ENCODE data around the gene PPP1R2. TPM values are rescaled to one million over a fixed set of nuclear protein-coding genes. Genes with fewer than 3 reads are reported as not detected.
"Not testable (repeated sequence)": the region's sequence is repeated elsewhere in the genome, so short reads cannot be mapped to it uniquely, and the experiment has no call there.

The PPP1R2 gene
- total and polyA plus RNA-seq, 2 donors from 2014 or later: 34.0 to 49.0 TPM

DNA sequence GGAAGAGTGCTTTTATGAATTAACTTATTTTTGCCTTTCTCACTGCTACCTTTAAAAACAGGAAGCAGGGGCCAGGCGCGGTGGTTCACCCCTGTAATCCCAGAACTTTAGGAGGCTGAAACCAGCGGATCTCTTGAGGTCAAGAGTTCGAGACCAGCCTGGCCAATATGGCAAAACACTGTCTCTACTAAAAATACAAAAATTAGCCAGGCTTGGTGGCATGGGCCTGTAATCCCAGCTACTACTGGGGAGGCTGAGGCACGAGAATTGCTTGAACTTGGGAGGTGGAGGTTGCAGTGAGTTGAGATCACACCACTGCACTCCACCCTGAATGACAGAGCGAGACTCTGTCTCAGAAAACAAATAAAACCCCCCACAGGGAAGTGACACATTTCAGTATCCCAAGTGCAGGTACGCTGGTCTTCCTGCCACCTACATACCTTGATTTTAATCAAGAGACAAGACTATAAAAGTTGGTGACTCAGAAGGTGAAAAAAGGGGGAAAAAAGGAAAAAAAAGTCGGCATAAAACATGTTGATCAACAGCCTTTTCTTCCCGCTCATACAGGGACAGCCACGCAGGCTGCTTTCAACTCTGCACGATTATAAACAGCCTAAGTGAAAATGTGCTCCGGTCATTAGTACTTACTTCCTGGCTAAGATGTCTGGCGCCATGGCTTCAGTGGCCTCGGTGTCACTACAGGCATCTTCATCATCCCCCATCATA lies 18.8 kb downstream of the PPP1R2 start:
- Histone ChIP-seq H3K36me3 (ENCODE audit: control insufficient read depth in 2 of 3, insufficient read depth in 3 of 3, low read length in 3 of 3) (peaks cover 0 to 9% (median 7%) of the 10 kb centered on the region in 3 donors), H3K4me1 (ENCODE audit: control insufficient read depth in 2 of 3, insufficient read depth in 2 of 3, low read depth in 1 of 3, low read length in 3 of 3) (no peaks in the 10 kb centered on the region), H3K9me3 (ENCODE audit: control insufficient read depth in 2 of 3, insufficient read depth in 1 of 3, low read length in 3 of 3) (no peaks in the 10 kb centered on the region), H3K27ac (ENCODE audit: low read depth in 2 of 2, low read length in 2 of 2) (no peak overlapping the region), H3K27me3 (ENCODE audit: control insufficient read depth, insufficient read depth, low read length) (no peaks in the 10 kb centered on the region), H3K4me3 (ENCODE audit: low read length in 3 of 3) (no peak overlapping the region), H3K9ac (ENCODE audit: low read length in 3 of 3) (no peak overlapping the region)
- no peak for DNase-seq
- TF ChIP-seq, protein P1, sequence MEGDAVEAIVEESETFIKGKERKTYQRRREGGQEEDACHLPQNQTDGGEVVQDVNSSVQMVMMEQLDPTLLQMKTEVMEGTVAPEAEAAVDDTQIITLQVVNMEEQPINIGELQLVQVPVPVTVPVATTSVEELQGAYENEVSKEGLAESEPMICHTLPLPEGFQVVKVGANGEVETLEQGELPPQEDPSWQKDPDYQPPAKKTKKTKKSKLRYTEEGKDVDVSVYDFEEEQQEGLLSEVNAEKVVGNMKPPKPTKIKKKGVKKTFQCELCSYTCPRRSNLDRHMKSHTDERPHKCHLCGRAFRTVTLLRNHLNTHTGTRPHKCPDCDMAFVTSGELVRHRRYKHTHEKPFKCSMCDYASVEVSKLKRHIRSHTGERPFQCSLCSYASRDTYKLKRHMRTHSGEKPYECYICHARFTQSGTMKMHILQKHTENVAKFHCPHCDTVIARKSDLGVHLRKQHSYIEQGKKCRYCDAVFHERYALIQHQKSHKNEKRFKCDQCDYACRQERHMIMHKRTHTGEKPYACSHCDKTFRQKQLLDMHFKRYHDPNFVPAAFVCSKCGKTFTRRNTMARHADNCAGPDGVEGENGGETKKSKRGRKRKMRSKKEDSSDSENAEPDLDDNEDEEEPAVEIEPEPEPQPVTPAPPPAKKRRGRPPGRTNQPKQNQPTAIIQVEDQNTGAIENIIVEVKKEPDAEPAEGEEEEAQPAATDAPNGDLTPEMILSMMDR (IDR thresholded peaks at IDR 0.05; ENCODE audit: borderline replicate concordance, extremely low read depth, insufficient read depth): no peak
- FAIRE-seq: no peak
- intact Hi-C loops (cut with DNase I): loop anchor here (10.0 kb wide), 1 partner anchor 260 kb away; no protein-coding TSS in a partner anchor

DNA sequence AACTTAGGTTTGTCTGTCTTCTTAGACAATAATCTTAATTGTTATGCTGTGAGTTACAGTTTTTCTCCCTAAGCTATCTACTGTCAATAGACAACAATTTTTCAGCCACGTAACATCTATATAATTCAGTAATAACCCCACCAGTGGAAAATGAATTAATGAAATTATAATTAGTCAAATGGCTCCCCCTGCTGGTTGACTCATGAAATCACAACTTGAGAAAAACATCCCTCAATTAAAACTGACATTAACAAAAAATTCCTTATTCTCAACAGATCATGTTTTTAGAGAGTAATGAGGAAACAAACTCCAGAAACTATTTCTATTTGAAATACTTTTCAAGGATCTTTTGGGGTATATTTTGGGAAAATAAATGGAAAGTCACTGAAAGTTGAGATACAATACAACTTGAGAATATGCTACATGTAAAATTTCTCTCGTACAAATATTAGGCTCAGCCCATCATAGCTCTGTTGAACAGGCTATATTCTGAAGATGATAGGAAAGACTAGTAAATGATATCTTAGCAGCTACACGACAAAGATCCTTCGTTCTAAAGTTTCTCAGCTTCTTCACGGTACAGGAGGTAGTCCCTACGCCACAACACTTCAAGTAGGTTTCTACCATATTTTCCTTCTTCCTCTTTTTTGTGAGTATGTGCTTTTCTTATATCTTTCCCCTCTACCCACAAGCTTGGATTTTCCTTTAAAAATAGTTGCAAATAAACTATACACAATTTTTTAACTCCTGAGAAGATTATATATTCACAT lies 20.7 kb downstream of the PPP1R2 start:
- H3K4me1 ChIP-seq (ENCODE audit: control insufficient read depth in 2 of 3, insufficient read depth in 2 of 3, low read depth in 1 of 3, low read length in 3 of 3): no peaks in the 10 kb centered on the region
- no peak overlapping the region for H3K9ac ChIP-seq (ENCODE audit: low read length in 3 of 3)
- DNase-seq (peak in 2 of 5 donors; percentile 29 to 51), FAIRE-seq (peak; percentile 98)
- no peaks in the 10 kb centered on the region for H3K27me3 ChIP-seq (ENCODE audit: control insufficient read depth, insufficient read depth, low read length)
- no peaks in the 10 kb centered on the region for H3K9me3 ChIP-seq (ENCODE audit: control insufficient read depth in 2 of 3, insufficient read depth in 1 of 3, low read length in 3 of 3)
- H3K4me3 ChIP-seq (ENCODE audit: low read length in 3 of 3): no peak overlapping the region
- TF ChIP-seq, protein P1 (IDR thresholded peaks at IDR 0.05; ENCODE audit: borderline replicate concordance, extremely low read depth, insufficient read depth): peak; percentile 64
- no peak overlapping the region for H3K27ac ChIP-seq (ENCODE audit: low read depth in 2 of 2, low read length in 2 of 2)
- intact Hi-C loops (cut with DNase I): loop anchor here (10.0 kb wide), 1 partner anchor 258 kb away; no protein-coding TSS in a partner anchor
- H3K36me3 ChIP-seq (ENCODE audit: control insufficient read depth in 2 of 3, insufficient read depth in 3 of 3, low read length in 3 of 3): peaks cover 0 to 7% (median 4%) of the 10 kb centered on the region in 3 donors

DNA sequence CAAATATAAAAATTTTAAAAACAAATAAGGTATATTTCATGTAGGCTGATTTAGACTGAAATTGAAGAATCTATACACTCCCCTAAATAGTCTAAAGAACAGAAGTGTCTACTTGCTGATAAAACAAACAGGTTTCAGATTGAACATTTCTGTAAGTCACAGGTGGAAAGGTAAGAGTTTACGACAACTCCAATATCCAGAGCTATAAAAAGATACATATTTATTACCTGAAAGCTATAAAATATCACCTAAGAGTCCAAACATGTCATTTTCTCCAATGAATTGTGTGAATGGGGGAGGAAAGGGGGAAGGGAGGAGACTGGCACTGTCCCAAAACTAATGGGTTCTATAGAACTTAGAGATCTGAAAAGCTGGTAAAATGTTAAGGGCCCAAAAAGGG lies 26.1 kb downstream of the PPP1R2 start:
- DNase-seq (no peak), FAIRE-seq (no peak)
- Histone ChIP-seq H3K9me3 (ENCODE audit: control insufficient read depth in 2 of 3, insufficient read depth in 1 of 3, low read length in 3 of 3) (no peaks in the 10 kb centered on the region), H3K9ac (ENCODE audit: low read length in 3 of 3) (no peak overlapping the region), H3K4me1 (ENCODE audit: control insufficient read depth in 2 of 3, insufficient read depth in 2 of 3, low read depth in 1 of 3, low read length in 3 of 3) (no peaks in the 10 kb centered on the region), H3K27me3 (ENCODE audit: control insufficient read depth, insufficient read depth, low read length) (no peaks in the 10 kb centered on the region), H3K4me3 (ENCODE audit: low read length in 3 of 3) (no peak overlapping the region), H3K27ac (ENCODE audit: low read depth in 2 of 2, low read length in 2 of 2) (no peak overlapping the region), H3K36me3 (ENCODE audit: control insufficient read depth in 2 of 3, insufficient read depth in 3 of 3, low read length in 3 of 3) (peaks cover 0 to 6% (median 5%) of the 10 kb centered on the region in 3 donors)
- intact Hi-C loops (cut with DNase I): no loop called here
- TF ChIP-seq, protein P1 (IDR thresholded peaks at IDR 0.05; ENCODE audit: borderline replicate concordance, extremely low read depth, insufficient read depth): no peak

DNA sequence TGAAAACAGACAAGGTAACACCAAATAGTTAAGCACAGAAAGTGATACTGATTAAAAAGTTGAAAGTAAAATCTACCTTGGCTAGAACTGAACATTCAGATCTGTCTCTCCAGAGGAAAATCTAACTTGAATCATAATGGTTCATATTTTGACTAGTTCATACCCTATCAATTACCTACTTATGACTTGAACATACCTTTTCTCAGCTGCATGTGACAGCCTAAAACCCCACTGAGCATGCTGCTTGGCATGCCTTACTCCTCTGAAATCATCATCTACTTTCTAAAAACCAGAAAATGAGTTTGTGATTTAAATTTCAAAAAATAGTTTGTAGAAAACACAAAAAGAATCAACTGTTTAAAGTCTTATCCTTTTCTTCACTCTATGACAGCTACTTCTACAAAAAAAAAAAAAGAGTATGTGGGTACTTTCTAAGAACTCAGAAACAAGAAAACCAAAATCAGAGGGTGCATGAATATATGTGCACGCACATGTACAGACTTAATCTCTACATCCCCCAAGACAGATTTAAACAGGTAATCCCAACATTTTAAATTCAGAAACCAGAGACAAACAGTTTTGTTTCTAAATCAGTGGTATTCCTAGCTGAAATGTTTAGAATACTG lies 28.4 kb downstream of the PPP1R2 start:
- intact Hi-C loops (cut with DNase I): not testable (repeated sequence)

More for the DNA sequence above, 28.4 kb downstream of the PPP1R2 start:
- H3K4me1 ChIP-seq (ENCODE audit: control insufficient read depth in 2 of 3, insufficient read depth in 2 of 3, low read depth in 1 of 3, low read length in 3 of 3); H3K9me3 ChIP-seq (ENCODE audit: control insufficient read depth in 2 of 3, insufficient read depth in 1 of 3, low read length in 3 of 3); H3K4me3 ChIP-seq (ENCODE audit: low read length in 3 of 3); H3K27ac ChIP-seq (ENCODE audit: low read depth in 2 of 2, low read length in 2 of 2); H3K27me3 ChIP-seq (ENCODE audit: control insufficient read depth, insufficient read depth, low read length); H3K36me3 ChIP-seq (ENCODE audit: control insufficient read depth in 2 of 3, insufficient read depth in 3 of 3, low read length in 3 of 3); H3K9ac ChIP-seq (ENCODE audit: low read length in 3 of 3); DNase-seq: not testable (repeated sequence)
- FAIRE-seq: peak; percentile 39
